Fibroblast of lung (primary cell): ENCODE results near the gene TAF11L5. TPM values are rescaled to one million over a fixed set of nuclear protein-coding genes. Genes with fewer than 3 reads are reported as not detected.
"Not testable (repeated sequence)": the region's sequence is repeated elsewhere in the genome, so short reads cannot be mapped to it uniquely, and the experiment has no call there.

Experiments
- DNase-seq, 2 donors: peaks; one replicate each; pipeline versions ENCODE4 v3.0.0 to v3.0.0-alpha.2; 2010; ENCODE audit warnings: low read depth in 2 of 2
- H2AFZ ChIP-seq: 2 replicates; pipeline ENCODE4 v1.5.1; 2012; ENCODE audit warnings: low read length, control low read depth, inconsistent platforms
- H3K27ac ChIP-seq: 2 replicates; pipeline ENCODE4 v1.5.1; 2011; ENCODE audit warnings: low read length, control low read depth; ENCODE audit not compliant: insufficient read depth
- H3K27me3 ChIP-seq: 2 replicates; pipeline ENCODE4 v1.5.1; 2011; ENCODE audit warnings: mild to moderate bottlenecking, low read length; ENCODE audit not compliant: control insufficient read depth, insufficient read depth
- H3K36me3 ChIP-seq: 2 replicates; pipeline ENCODE4 v1.5.1; 2011; ENCODE audit warnings: low read length; ENCODE audit not compliant: control insufficient read depth, insufficient read depth
- H3K4me1 ChIP-seq: 2 replicates; pipeline ENCODE4 v1.5.1; 2011; ENCODE audit warnings: low read length; ENCODE audit not compliant: control insufficient read depth, insufficient read depth; ENCODE audit errors: extremely low read depth
- H3K4me2 ChIP-seq: 2 replicates; pipeline ENCODE4 v1.5.1; 2011; ENCODE audit warnings: low read length, control low read depth; ENCODE audit not compliant: insufficient read depth; ENCODE audit errors: extremely low read depth
- H3K4me3 ChIP-seq, 4 experiments: fragments of 200-600 bp in 1 of 4; sonication (generic) in 1 of 4; replicated peaks in 1 of 4; 2 replicates each; pipeline ENCODE4 v1.5.1; 2011 to 2016; ENCODE audit warnings: low read length in 4 of 4, low read depth in 3 of 4, mild to moderate bottlenecking in 3 of 4, control low read depth in 2 of 4, inconsistent platforms in 1 of 4, mixed read lengths in 1 of 4; ENCODE audit not compliant: insufficient read depth in 1 of 4; ENCODE audit errors: control extremely low read depth in 1 of 4
- H3K79me2 ChIP-seq: 2 replicates; pipeline ENCODE4 v1.5.1; 2012; ENCODE audit warnings: mild to moderate bottlenecking, low read length, inconsistent platforms; ENCODE audit not compliant: control insufficient read depth, insufficient read depth
- H3K9ac ChIP-seq: 2 replicates; pipeline ENCODE4 v1.5.1; 2011; ENCODE audit warnings: mild to moderate bottlenecking, low read length, control low read depth; ENCODE audit not compliant: insufficient read depth
- H3K9me3 ChIP-seq: 2 replicates; pipeline ENCODE4 v1.5.1; 2012; ENCODE audit warnings: low read depth, low read length; ENCODE audit not compliant: control insufficient read depth, insufficient read depth
- H4K20me1 ChIP-seq: 2 replicates; pipeline ENCODE4 v1.5.1; 2011; ENCODE audit warnings: low read length; ENCODE audit not compliant: control insufficient read depth, insufficient read depth; ENCODE audit errors: extremely low read depth
- EZH2 ChIP-seq: IDR thresholded peaks from 2 replicates; pipeline ENCODE4 v1.5.1; 2012; ENCODE audit warnings: low read length, control low read depth, mild to moderate bottlenecking; ENCODE audit errors: missing control alignments
- polyA plus RNA-seq, 2 donors: library from polyadenylated mRNA; depleted of rRNA in 1 of 2; stranded (reverse) in 1 of 2; unstranded in 1 of 2; fragments of >200 nt; gene quantifications; 2 replicates each; pipeline ENCODE4 v1.2.1, GENCODE V29; 2011 to 2012; ENCODE audit warnings: missing spikeins in 1 of 2
- total RNA-seq: library from RNA; depleted of rRNA; stranded (reverse); fragments of >200 nt; gene quantifications from 2 replicates; pipeline ENCODE4 v1.2.1, GENCODE V29; 2014
- TF ChIP-seq, protein P1 (sequence below), 2 donors: IDR thresholded peaks in 1 of 2; conservative IDR thresholded peaks in 1 of 2; 1 replicate in 1 of 2; 2 replicates in 1 of 2; pipeline ENCODE4 v1.5.1; 2011 to 2012; ENCODE audit warnings: low read length in 2 of 2, control low read depth in 1 of 2, inconsistent platforms in 1 of 2, low read depth in 1 of 2, mild to moderate bottlenecking in 1 of 2

Gene TAF11L5
- total and polyA plus RNA-seq, 2 donors (not counting 1 experiment from before 2014, with no cell fraction given): not detected

GRCh38 chr5:17487174-17487512, 37.9 kb upstream of the TAF11L5 start:
- DNase-seq: peak in 1 of 2 donors; percentile 1
- H3K27me3 ChIP-seq: no peaks in the 10 kb centered on the region
- no peak overlapping the region for H2AFZ ChIP-seq
- H3K4me3 ChIP-seq: no peak overlapping the region
- no peaks in the 10 kb centered on the region for H3K79me2 ChIP-seq
- TF ChIP-seq, protein P1, sequence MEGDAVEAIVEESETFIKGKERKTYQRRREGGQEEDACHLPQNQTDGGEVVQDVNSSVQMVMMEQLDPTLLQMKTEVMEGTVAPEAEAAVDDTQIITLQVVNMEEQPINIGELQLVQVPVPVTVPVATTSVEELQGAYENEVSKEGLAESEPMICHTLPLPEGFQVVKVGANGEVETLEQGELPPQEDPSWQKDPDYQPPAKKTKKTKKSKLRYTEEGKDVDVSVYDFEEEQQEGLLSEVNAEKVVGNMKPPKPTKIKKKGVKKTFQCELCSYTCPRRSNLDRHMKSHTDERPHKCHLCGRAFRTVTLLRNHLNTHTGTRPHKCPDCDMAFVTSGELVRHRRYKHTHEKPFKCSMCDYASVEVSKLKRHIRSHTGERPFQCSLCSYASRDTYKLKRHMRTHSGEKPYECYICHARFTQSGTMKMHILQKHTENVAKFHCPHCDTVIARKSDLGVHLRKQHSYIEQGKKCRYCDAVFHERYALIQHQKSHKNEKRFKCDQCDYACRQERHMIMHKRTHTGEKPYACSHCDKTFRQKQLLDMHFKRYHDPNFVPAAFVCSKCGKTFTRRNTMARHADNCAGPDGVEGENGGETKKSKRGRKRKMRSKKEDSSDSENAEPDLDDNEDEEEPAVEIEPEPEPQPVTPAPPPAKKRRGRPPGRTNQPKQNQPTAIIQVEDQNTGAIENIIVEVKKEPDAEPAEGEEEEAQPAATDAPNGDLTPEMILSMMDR (conservative IDR thresholded peaks at IDR 0.05 in 1 of 2, IDR thresholded peaks at IDR 0.05 in 1 of 2; ENCODE audit: low read depth in 1 of 2, low read length in 2 of 2): no peak
- no peak for TF ChIP-seq EZH2
- no peaks in the 10 kb centered on the region for H3K4me1 ChIP-seq
- H3K27ac ChIP-seq: no peak overlapping the region
- H3K9ac ChIP-seq: no peak overlapping the region
- H3K4me2 ChIP-seq: no peak overlapping the region
- H3K9me3 ChIP-seq: no peaks in the 10 kb centered on the region
- H4K20me1 ChIP-seq: no peaks in the 10 kb centered on the region
- H3K36me3 ChIP-seq: no peaks in the 10 kb centered on the region

DNA sequence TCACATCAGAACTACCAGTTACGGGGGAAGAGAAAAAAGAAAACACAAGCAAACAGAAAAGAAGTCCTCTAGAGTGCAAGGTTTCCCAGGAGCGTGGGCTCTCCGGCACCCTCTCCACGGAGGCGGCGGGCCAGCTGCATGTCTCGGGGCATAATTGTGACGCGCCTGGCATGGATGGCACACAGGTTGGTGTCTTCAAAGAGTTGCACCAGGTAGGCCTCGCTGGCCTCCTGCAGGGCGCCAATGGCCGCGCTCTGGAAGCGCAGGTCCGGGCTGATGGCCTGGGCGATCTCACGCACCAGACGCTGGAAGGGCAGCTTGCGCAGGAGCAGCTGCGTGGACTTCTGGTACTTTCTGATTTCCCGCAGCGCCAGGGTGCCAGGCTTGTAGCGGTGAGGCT, 33.8 kb upstream of the TAF11L5 start:
- not testable (repeated sequence) for H4K20me1 ChIP-seq, DNase-seq, H3K27me3 ChIP-seq, H3K36me3 ChIP-seq, H3K79me2 ChIP-seq, H3K9ac ChIP-seq, H3K4me3 ChIP-seq, H3K27ac ChIP-seq, H3K4me1 ChIP-seq, H3K4me2 ChIP-seq, H3K9me3 ChIP-seq, H2AFZ ChIP-seq

- Histone ChIP-seq H3K79me2 (no peaks in the 10 kb centered on the region), H3K27me3 (peaks cover 2% of the 10 kb centered on the region), H3K4me3 (no peak overlapping the region), H2AFZ (no peak overlapping the region), H3K9me3 (no peaks in the 10 kb centered on the region), H3K9ac (no peak overlapping the region), H3K4me2 (no peak overlapping the region), H3K4me1 (no peaks in the 10 kb centered on the region), H3K36me3 (no peaks in the 10 kb centered on the region), H3K27ac (no peak overlapping the region), H4K20me1 (no peaks in the 10 kb centered on the region)
- TF ChIP-seq EZH2: no peak
- TF ChIP-seq, protein P1 (conservative IDR thresholded peaks at IDR 0.05 in 1 of 2, IDR thresholded peaks at IDR 0.05 in 1 of 2; ENCODE audit: low read depth in 1 of 2, low read length in 2 of 2): no peak
- DNase-seq: no peak
Measured at GRCh38 chr5:17492770-17493169, 32.3 kb upstream of the TAF11L5 start.
